GM21737 (cell line): ENCODE data around the gene CUL1.

Experiments
- ATAC-seq: cut with Tn5 transposase; IDR thresholded peaks from one replicate; pipeline ENCODE4 v1.9.1; 2021; ENCODE audit warnings: mild to moderate bottlenecking, moderate library complexity; ENCODE audit not compliant: unreplicated experiment

CUL1 gene

GRCh38 chr7:148715027-148715426, 16.3 kb downstream of the CUL1 start:
- ATAC-seq: no peak

- ATAC-seq: no peak
Observed at GRCh38 chr7:148717266-148717793, 18.6 kb downstream of the CUL1 start.

GRCh38 chr7:148718431-148718830, 19.7 kb downstream of the CUL1 start:
- no peak for ATAC-seq

GRCh38 chr7:148719753-148720152, 21.1 kb downstream of the CUL1 start:
- ATAC-seq: no peak

DNA sequence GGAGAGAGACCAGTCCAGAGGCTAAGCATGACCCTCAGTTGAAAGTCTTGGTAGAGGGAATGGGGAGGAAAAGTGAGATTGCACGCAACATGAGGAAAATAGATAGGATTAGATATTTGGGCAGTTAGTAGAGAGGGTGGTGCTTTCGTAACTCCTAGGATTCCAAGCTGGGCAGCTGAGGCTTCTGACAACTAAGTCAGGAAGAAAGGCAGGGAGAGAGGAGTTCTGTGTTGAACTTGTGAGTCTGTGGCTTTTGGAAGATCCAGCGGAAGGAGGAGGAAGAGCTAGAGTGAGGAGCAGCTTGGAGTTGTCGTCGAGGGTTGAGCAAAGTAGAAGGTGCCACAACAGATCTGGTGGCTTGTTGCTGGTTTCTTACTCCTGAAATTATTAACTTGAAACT, 21.8 kb downstream of the CUL1 start:
- no peak for ATAC-seq

GRCh38 chr7:148721390-148721789, 22.7 kb downstream of the CUL1 start:
- ATAC-seq: no peak

DNA sequence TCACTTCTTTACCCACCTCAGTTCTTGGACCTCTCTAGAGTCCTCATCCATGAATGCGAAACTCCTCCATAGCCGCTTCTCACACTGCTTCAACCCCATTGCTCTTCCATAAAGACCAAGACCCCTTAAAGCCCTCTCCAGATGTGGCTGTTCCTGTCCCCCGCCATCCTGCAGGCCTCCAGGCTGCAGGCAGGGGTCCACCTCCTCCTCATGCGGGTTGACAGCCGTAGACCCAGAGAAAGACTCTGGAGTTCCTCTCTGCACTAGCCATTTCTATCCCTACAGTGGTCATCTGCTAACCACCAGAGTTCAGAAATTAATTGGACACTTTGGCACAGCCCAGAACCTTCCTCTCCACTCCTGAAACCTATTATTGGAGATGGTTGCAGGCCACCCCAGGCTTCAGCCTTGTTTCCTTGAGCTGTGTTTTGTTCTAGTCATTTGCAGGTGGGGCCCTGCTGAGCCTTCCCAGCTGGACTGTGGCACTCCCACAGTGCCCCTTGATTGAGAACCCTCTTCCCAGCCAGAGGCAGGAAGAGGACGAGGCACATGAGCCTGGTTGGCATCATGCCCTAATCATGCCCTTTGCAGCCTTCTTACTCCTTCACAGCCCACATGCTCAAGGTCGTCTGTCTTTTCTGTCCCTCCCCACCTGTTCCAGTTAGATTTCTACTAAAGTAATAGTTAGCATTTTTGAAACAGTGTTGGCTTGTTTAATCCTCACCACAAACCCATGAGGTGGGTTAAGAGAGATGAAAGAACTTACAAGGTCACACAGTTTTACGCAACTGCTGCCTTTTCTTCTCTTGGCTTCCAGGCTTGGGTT, 23.9 kb downstream of the CUL1 start:
- no peak for ATAC-seq

DNA sequence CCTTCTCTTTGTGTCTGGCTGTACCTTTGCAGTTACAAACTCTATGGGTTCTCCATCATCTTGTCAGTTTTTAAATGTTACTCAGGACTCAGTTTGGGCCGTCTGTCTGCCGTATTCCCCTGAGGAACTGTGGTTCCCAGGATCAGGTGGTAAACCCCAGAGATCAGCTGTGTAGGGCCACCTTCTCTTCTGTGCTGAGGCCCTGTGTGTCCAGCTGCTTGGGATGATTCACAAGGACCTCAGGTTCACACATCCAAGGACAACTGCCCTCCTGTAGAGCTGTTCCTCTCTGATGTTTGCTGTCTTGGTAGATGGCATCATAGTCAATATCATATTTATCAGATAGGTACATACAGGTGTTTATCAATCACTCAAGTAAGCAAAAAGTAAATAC, 24.5 kb downstream of the CUL1 start:
- ATAC-seq: no peak

DNA sequence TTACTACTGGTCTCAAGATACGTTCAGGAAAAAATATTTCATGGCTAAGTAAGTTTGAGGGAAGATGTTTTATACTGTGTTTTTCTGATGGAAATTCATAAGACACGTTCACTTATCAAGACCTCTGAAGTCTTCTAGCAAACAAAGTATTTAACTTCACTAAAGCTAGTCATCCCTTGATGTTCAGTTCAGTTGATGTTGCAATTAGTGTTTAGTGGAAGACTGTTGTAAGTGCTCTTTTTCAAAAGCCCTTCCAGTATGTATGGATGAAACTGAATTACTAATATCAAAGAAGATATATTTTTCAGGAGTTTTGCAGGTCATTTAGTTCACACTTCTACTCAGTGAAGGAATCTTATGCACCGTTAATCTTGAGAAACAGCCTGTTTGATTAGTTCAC, 25.1 kb downstream of the CUL1 start:
- ATAC-seq: no peak

DNA sequence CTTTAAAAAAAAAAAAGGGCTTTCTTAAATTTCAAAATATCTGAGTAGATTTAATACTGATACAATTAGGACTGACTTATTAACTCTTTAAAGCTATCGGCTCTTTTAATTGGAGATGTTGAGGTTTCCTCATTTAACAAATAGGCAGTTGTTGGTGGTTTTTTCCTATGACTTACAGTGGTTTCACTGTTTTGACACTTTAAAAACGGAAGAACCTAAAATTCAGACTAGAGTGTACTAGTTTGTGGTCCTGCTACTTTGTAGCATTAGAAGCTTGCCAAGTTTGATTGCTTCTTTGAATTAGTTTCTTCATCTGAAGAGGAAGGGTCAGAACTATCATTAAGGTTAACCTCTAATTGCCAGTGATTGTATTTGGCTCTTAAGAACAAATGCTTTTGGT, 27.7 kb downstream of the CUL1 start:
- ATAC-seq: no peak

DNA sequence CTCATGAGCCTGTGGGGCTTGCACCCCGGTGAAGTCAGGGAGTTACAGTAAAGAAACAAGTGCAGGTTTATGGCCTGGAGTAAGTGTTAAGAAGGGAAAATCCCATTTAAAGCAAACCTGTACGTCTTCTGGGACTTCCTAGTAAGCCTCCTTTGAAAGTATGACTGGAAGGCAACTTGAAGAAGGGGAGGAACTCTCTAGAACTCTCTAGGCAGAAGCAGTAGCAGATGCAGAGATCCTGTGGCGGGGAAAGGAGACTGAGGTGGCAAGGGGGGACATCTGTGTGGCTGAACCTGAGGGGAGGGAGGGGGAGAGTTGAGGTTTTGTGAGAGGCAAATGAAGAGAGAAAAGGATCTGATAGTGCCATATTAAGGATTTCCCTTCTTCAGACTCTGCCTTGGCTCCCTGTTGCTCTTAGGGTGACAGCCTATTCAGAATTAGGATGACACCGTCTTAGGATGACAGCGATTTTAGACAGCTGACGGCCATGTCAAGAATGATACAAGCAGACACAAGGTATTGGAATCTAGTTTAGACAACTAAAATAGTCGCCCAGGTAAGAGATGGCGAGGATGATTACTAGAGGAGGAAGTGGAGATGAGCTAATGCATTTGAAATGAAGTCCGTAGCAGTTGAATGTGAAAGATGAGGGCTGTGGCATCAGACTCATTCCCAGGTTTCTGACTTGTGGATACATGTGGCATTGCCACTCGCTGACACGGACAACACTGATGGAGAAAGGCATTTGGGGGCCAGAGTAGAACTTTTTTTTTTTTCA, 29.0 kb downstream of the CUL1 start:
- ATAC-seq: no peak

GRCh38 chr7:148729984-148730733, 31.5 kb downstream of the CUL1 start:
- ATAC-seq: no peak

- no peak for ATAC-seq
Observed at GRCh38 chr7:148732862-148733261, 34.2 kb downstream of the CUL1 start.

DNA sequence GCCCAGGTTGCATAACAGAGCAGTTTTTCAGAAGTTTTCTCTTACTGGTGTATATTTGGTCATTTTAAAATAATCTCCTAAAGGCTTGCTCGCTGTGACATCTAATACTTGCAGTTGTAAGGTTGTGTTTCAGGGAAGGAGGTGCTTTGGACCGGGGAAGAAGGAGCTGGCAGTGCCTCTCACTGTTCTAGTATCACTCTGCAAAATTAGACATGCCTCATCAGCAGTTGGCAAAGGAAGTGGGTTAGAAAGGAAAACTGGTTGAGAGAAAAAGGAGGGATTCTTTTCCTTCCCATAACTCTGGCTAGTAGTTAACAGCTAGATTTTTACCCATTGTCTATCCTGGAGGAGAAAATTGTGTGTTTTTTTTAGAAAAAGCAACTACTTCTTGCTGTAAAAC, 34.8 kb downstream of the CUL1 start:
- ATAC-seq: no peak

- no peak for ATAC-seq
Observed at GRCh38 chr7:148735141-148735540, 36.4 kb downstream of the CUL1 start.

DNA sequence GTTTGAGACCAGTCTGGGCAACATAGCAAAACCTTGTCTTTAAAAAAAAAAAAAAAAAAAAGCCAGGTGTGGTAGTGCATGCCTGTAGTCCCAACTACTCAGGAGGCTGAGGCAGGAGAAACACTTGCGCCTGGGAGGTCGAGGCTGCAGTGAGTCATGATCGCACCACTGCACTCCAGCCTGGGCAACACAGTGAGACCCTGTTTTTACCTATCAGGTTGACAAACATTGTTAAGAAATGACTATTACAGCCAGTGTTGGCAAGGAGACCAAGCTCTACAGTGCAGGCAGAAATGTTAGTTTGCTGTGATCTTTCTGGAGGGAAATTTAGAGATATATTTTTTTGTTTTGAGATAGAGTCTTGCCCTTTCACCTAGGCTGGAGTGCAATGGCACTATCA, 37.3 kb downstream of the CUL1 start:
- no peak for ATAC-seq

- no peak for ATAC-seq
Observed at GRCh38 chr7:148738737-148739535, 40.2 kb downstream of the CUL1 start.

DNA sequence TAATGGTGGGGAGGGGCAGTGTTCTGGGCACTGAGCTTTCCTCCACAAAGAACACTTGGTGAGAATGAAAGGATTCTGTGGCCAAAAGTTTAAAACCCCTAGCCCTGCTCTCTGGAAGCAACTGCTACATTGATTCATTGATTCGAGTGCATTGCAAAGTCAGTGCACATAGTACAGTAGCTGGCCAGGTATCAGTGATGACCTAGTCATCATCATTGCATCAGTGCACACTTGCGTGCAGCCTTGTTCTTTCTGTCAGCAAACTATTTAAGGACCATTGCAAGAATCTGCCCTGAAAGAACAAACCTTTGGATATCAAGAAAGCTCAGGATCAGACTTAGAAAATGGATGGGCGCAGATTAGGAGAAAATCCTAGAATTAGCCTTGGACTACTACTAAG, 47.4 kb downstream of the CUL1 start:
- ATAC-seq: no peak

DNA sequence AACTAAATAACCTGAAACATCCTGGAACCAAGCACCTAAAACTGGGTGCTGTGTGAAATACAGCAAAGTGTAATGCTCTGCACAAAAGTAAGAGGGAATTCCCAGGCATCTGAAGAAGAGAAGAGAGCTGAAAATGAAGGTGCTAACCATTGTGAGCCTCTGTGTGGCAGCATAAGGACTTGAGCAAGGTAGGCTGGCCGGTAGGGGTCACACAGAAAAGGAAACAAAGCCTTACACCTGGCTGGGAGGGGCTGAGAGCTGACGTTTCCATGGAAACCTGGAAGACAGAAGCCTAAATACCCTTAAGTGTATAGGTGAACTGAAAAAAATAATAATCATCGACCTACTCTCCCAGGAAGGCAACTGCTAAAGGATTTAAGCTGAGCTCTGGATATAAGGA, 48.6 kb downstream of the CUL1 start:
- ATAC-seq: no peak
